ENCODE measurements around the gene STXBP5. TPM values are rescaled to one million over a fixed set of nuclear protein-coding genes. Genes with fewer than 3 reads are reported as not detected.

The STXBP5 gene
- total RNA-seq, 1 experiment from 2014 or later, result 17.9 TPM

- DNase-seq, result no peak
- Mint-ChIP-seq H3K9me3 (ENCODE audit: unreplicated experiment) (no peaks in the 10 kb centered on the region), H3K36me3 (ENCODE audit: insufficient read depth, unreplicated experiment) (peaks cover 11% of the 10 kb centered on the region), H3K4me3 (ENCODE audit: unreplicated experiment) (no peak overlapping the region), H3K27ac (ENCODE audit: unreplicated experiment) (no peak overlapping the region), H3K4me1 (ENCODE audit: low read depth, unreplicated experiment) (no peaks in the 10 kb centered on the region), H3K27me3 (ENCODE audit: insufficient read depth, unreplicated experiment) (no peaks in the 10 kb centered on the region)
- H3K4me1 ChIP-seq, result no peaks in the 10 kb centered on the region
- ChIA-PET CTCF (no interaction called here), POLR2A (no interaction called here)
- no peaks in the 10 kb centered on the region for H3K36me3 ChIP-seq (ENCODE audit: control insufficient read depth, insufficient read depth, low read length)
- H3K9me3 ChIP-seq, result no peaks in the 10 kb centered on the region
- no peak for TF ChIP-seq CTCF (IDR thresholded peaks at IDR 0.05; ENCODE audit: insufficient read depth in 1 of 2, low read depth in 1 of 2, low read length in 1 of 2, severe bottlenecking in 1 of 2, unreplicated experiment in 1 of 2)
- BruUV-seq (replicated peaks), result no TSS peak
- H3K27me3 ChIP-seq (replicated peaks; ENCODE audit: control insufficient read depth, insufficient read depth, low read length), result no peaks in the 10 kb centered on the region
- intact Hi-C loops (cut with micrococcal nuclease; ENCODE audit: unreplicated experiment), result no loop called here
- no peak overlapping the region for H3K4me3 ChIP-seq (ENCODE audit: low read depth, low read length)
Observed at GRCh38 chr6:147322299-147323162, 118.3 kb downstream of the STXBP5 start.

GRCh38 chr6:147325557-147325956, 121.3 kb downstream of the STXBP5 start:
- no peak overlapping the region for H3K4me3 Mint-ChIP-seq (ENCODE audit: unreplicated experiment)
- H3K4me1 ChIP-seq, result no peaks in the 10 kb centered on the region
- no peak for DNase-seq
- intact Hi-C loops (cut with micrococcal nuclease; ENCODE audit: unreplicated experiment), result no loop called here
- peaks cover 11% of the 10 kb centered on the region for H3K36me3 Mint-ChIP-seq (ENCODE audit: insufficient read depth, unreplicated experiment)
- no peak for TF ChIP-seq CTCF (IDR thresholded peaks at IDR 0.05; ENCODE audit: insufficient read depth in 1 of 2, low read depth in 1 of 2, low read length in 1 of 2, severe bottlenecking in 1 of 2, unreplicated experiment in 1 of 2)
- CTCF ChIA-PET, result no interaction called here
- no TSS peak for BruUV-seq (replicated peaks)
- H3K27ac Mint-ChIP-seq (ENCODE audit: unreplicated experiment), result no peak overlapping the region
- H3K9me3 Mint-ChIP-seq (ENCODE audit: unreplicated experiment), result no peaks in the 10 kb centered on the region
- no peaks in the 10 kb centered on the region for H3K36me3 ChIP-seq (ENCODE audit: control insufficient read depth, insufficient read depth, low read length)
- no peaks in the 10 kb centered on the region for H3K4me1 Mint-ChIP-seq (ENCODE audit: low read depth, unreplicated experiment)
- no peak overlapping the region for H3K4me3 ChIP-seq (ENCODE audit: low read depth, low read length)
- no peaks in the 10 kb centered on the region for H3K27me3 ChIP-seq (replicated peaks; ENCODE audit: control insufficient read depth, insufficient read depth, low read length)
- no peaks in the 10 kb centered on the region for H3K9me3 ChIP-seq
- POLR2A ChIA-PET, result no interaction called here
- no peaks in the 10 kb centered on the region for H3K27me3 Mint-ChIP-seq (ENCODE audit: insufficient read depth, unreplicated experiment)

- no TSS peak for BruUV-seq (replicated peaks)
- DNase-seq, result no peak
- no peaks in the 10 kb centered on the region for H3K27me3 ChIP-seq (replicated peaks; ENCODE audit: control insufficient read depth, insufficient read depth, low read length)
- no peaks in the 10 kb centered on the region for H3K4me1 ChIP-seq
- no peak for TF ChIP-seq CTCF (IDR thresholded peaks at IDR 0.05; ENCODE audit: insufficient read depth in 1 of 2, low read depth in 1 of 2, low read length in 1 of 2, severe bottlenecking in 1 of 2, unreplicated experiment in 1 of 2)
- ChIA-PET CTCF (no interaction called here), POLR2A (interaction anchor here (0.6 kb wide), 1 partner anchor 1936 kb away, joined by 4 read pairs; no protein-coding TSS in a partner anchor)
- Mint-ChIP-seq H3K27me3 (ENCODE audit: insufficient read depth, unreplicated experiment) (no peaks in the 10 kb centered on the region), H3K4me3 (ENCODE audit: unreplicated experiment) (no peak overlapping the region), H3K36me3 (ENCODE audit: insufficient read depth, unreplicated experiment) (peaks cover 5% of the 10 kb centered on the region), H3K4me1 (ENCODE audit: low read depth, unreplicated experiment) (no peaks in the 10 kb centered on the region), H3K9me3 (ENCODE audit: unreplicated experiment) (no peaks in the 10 kb centered on the region), H3K27ac (ENCODE audit: unreplicated experiment) (no peak overlapping the region)
- H3K36me3 ChIP-seq (ENCODE audit: control insufficient read depth, insufficient read depth, low read length), result no peaks in the 10 kb centered on the region; the same call in 1 of the 2 replicates
- intact Hi-C loops (cut with micrococcal nuclease; ENCODE audit: unreplicated experiment), result no loop called here
- no peaks in the 10 kb centered on the region for H3K9me3 ChIP-seq
- no peak overlapping the region for H3K4me3 ChIP-seq (ENCODE audit: low read depth, low read length)
Observed at GRCh38 chr6:147331401-147331800, 127.2 kb downstream of the STXBP5 start.

All from Caco-2 (cell line).